HepG2 (cell line): ENCODE data around the gene SNRPD3. TPM values are rescaled to one million over a fixed set of nuclear protein-coding genes. Genes with fewer than 3 reads are reported as not detected.

Experiments
- ATF7-NPFF ChIP-seq: sonication (generic); formaldehyde crosslinking; IDR thresholded peaks from 2 replicates; pipeline ENCODE4 v1.8.1; 2023; ENCODE audit warnings: mild to moderate bottlenecking, low read depth, missing genetic modification reagents, moderate library complexity
- DMAP1 ChIP-seq: IDR thresholded peaks from 2 replicates; pipeline ENCODE4 v1.6.1; 2016
- FOSL1 ChIP-seq: sonication (generic); formaldehyde crosslinking; IDR thresholded peaks from 2 replicates; pipeline ENCODE4 v1.9.0; 2021; ENCODE audit warnings: missing genetic modification reagents, borderline replicate concordance
- GATAD1 ChIP-seq: IDR thresholded peaks from 2 replicates; pipeline ENCODE4 v1.6.1; 2016; ENCODE audit warnings: missing genetic modification reagents, missing compliant biosample characterization
- NFE2 ChIP-seq: sonication (generic); formaldehyde crosslinking; IDR thresholded peaks from 2 replicates; pipeline ENCODE4 v1.4.0; 2020; ENCODE audit warnings: missing genetic modification reagents
- SALL1 ChIP-seq: sonication (generic); formaldehyde crosslinking; IDR thresholded peaks from 2 replicates; pipeline ENCODE4 v1.8.0; 2022; ENCODE audit warnings: mild to moderate bottlenecking, missing genetic modification reagents
- SETDB1 ChIP-seq: sonication (generic); formaldehyde crosslinking; IDR thresholded peaks from 2 replicates; pipeline ENCODE4 v1.5.1; 2020; ENCODE audit warnings: missing genetic modification reagents, mild to moderate bottlenecking, borderline replicate concordance
- TAF15 ChIP-seq: fragments of 200-400 bp; formaldehyde crosslinking; IDR thresholded peaks from one replicate; pipeline ENCODE4 v1.6.1; 2018; ENCODE audit warnings: mild to moderate bottlenecking, low read depth, low read length; ENCODE audit not compliant: poor library complexity, severe bottlenecking
- TBX2 ChIP-seq: sonication (generic); formaldehyde crosslinking; IDR thresholded peaks from 2 replicates; pipeline ENCODE4 v1.5.0; 2020; ENCODE audit warnings: missing genetic modification reagents, mild to moderate bottlenecking, borderline replicate concordance
- ZBTB20 ChIP-seq: sonication (generic); formaldehyde crosslinking; IDR thresholded peaks from 2 replicates; pipeline ENCODE4 v1.8.1; 2023; ENCODE audit warnings: missing genetic modification reagents, low read depth, mild to moderate bottlenecking, borderline replicate concordance
- ZKSCAN1 ChIP-seq: fragments of 150-350 bp; IDR thresholded peaks from 2 replicates; pipeline ENCODE4 v1.6.1; 2014; ENCODE audit warnings: low read length
- ZNF232 ChIP-seq: sonication (generic); formaldehyde crosslinking; IDR thresholded peaks from 2 replicates; pipeline ENCODE4 v1.4.0; 2020; ENCODE audit warnings: missing genetic modification reagents, borderline replicate concordance
- ZNF253 ChIP-seq: sonication (generic); formaldehyde crosslinking; IDR thresholded peaks from 2 replicates; pipeline ENCODE4 v1.8.0; 2022; ENCODE audit warnings: mild to moderate bottlenecking, missing genetic modification reagents, borderline replicate concordance
- ZNF256 ChIP-seq: sonication (generic); formaldehyde crosslinking; conservative IDR thresholded peaks from 2 replicates; pipeline ENCODE4 v1.4.0; 2020; ENCODE audit warnings: missing genetic modification reagents
- ZNF260 ChIP-seq: sonication (generic); formaldehyde crosslinking; IDR thresholded peaks from 2 replicates; pipeline ENCODE4 v1.4.0; 2020; ENCODE audit warnings: missing genetic modification reagents, low read depth, mild to moderate bottlenecking, borderline replicate concordance
- ZNF263 ChIP-seq: sonication (generic); formaldehyde crosslinking; IDR thresholded peaks from 2 replicates; pipeline ENCODE4 v1.4.0; 2020; ENCODE audit warnings: missing genetic modification reagents
- ZNF33A ChIP-seq: sonication (generic); formaldehyde crosslinking; IDR thresholded peaks from 2 replicates; pipeline ENCODE4 v1.5.1; 2020; ENCODE audit warnings: missing genetic modification reagents, mild to moderate bottlenecking, moderate library complexity, borderline replicate concordance
- ZNF552 ChIP-seq: sonication (generic); formaldehyde crosslinking; IDR thresholded peaks from 2 replicates; pipeline ENCODE4 v1.9.0; 2022; ENCODE audit warnings: missing genetic modification reagents, mild to moderate bottlenecking, borderline replicate concordance
- ZNF619 ChIP-seq: sonication (generic); formaldehyde crosslinking; IDR thresholded peaks from 2 replicates; pipeline ENCODE4 v1.4.0; 2020; ENCODE audit warnings: mild to moderate bottlenecking, missing genetic modification reagents
- ZNF629 ChIP-seq: sonication (generic); formaldehyde crosslinking; conservative IDR thresholded peaks from 2 replicates; pipeline ENCODE4 v1.5.0; 2020; ENCODE audit warnings: missing genetic modification reagents
- polyA plus RNA-seq, 8 experiments: library from polyadenylated mRNA; depleted of rRNA in 3 of 8; stranded (reverse) in 7 of 8; unstranded in 1 of 8; fragments of >200 nt; fragmentation: Illumina TruSeq in 4 of 8; extraction: Trizol in 4 of 8; gene quantifications; 2 replicates each; pipeline versions ENCODE4 v1.2.1 to v1.2.3, GENCODE V29; 2011 to 2016; ENCODE audit warnings: low read depth in 4 of 8, missing spikeins in 1 of 8, mixed read lengths in 1 of 8; ENCODE audit not compliant: insufficient read depth in 1 of 8
- total RNA-seq, 5 experiments: library from RNA; depleted of rRNA; stranded (reverse); fragments of >200 nt; fragmentation: Illumina TruSeq; extraction: Trizol; gene quantifications; 2 replicates each; pipeline ENCODE4 v1.2.3, GENCODE V29; 2016; ENCODE audit warnings: low read depth in 1 of 5
- TF ChIP-seq, protein P1 (sequence below): sonication (generic); formaldehyde crosslinking; IDR thresholded peaks from 2 replicates; pipeline ENCODE4 v1.9.0; 2022; ENCODE audit warnings: low read depth, missing genetic modification reagents
- TF ChIP-seq, protein P2 (sequence below): sonication (generic); formaldehyde crosslinking; IDR thresholded peaks from 2 replicates; pipeline ENCODE4 v1.4.0; 2020; ENCODE audit warnings: missing genetic modification reagents
- TF ChIP-seq, protein P3 (sequence below): sonication (generic); formaldehyde crosslinking; IDR thresholded peaks from 2 replicates; pipeline ENCODE4 v1.4.0; 2020; ENCODE audit warnings: mild to moderate bottlenecking, missing genetic modification reagents, borderline replicate concordance

SNRPD3 gene
- total and polyA plus RNA-seq, 2 of the 13 experiments (the other 11 are each of a cell fraction or from before 2014, with no cell fraction given), result 110 to 209 TPM

DNA sequence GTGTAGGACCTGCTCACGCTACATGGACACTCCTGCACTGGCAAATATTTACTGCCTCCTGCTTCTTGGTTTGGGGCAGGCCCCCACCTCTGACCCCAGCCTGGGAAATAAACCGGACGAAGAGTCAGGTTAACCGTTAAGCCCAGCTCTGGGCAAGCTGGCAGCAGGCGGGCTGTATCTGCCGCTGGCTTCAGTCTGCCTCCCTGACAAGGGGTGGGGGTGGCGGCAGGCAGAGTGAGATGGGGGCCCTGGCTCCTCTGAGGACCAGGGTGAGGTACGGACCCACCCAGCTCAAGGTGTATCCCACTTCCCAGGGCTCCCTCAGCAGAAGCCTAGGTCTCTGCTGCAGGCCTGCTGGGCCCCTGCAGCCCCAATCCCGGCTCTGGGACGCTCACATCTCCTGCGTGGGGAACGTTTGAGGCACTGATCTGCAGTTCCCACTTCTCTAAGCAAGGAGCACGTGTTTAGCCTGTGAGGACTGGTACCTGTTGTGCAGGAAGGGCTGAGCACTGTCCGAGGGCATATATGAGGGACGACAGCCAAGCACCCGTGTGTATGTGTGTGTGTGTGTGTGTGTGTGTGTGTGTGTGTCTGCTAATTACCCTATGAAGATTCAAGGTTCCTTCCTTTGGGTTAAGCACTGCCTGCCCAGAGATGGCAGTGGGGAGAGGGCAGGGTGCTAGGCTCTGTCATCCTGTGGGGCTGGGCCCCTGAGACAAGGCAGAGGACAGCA lies 38.2 kb downstream of the SNRPD3 start (continued):
- TF ChIP-seq SETDB1 (no peak), TAF15 (no peak), ZNF33A (CRISPR knock-in tag) (no peak), ZNF263 (CRISPR knock-in tag) (0 out of 2 replicates have a peak, but pooled peaks have one; percentile 9), ZKSCAN1 (no peak), SALL1 (CRISPR knock-in tag) (peak; percentile 50), ZNF260 (CRISPR knock-in tag) (no peak), FOSL1 (CRISPR knock-in tag) (no peak), ZNF256 (CRISPR knock-in tag) (no peak), ATF7-NPFF (CRISPR knock-in tag) (no peak), DMAP1 (CRISPR knock-in tag) (no peak), ZNF552 (CRISPR knock-in tag) (no peak), ZNF629 (CRISPR knock-in tag) (no peak), ZNF232 (no peak), GATAD1 (no peak), ZBTB20 (CRISPR knock-in tag) (peak; percentile 49; the same call in 1 of the 2 replicates), NFE2 (CRISPR knock-in tag) (no peak), ZNF253 (CRISPR knock-in tag) (no peak), TBX2 (CRISPR knock-in tag) (peak; percentile 43; the same call in 1 of the 2 replicates), ZNF619 (CRISPR knock-in tag) (no peak)
- TF ChIP-seq, protein P1, sequence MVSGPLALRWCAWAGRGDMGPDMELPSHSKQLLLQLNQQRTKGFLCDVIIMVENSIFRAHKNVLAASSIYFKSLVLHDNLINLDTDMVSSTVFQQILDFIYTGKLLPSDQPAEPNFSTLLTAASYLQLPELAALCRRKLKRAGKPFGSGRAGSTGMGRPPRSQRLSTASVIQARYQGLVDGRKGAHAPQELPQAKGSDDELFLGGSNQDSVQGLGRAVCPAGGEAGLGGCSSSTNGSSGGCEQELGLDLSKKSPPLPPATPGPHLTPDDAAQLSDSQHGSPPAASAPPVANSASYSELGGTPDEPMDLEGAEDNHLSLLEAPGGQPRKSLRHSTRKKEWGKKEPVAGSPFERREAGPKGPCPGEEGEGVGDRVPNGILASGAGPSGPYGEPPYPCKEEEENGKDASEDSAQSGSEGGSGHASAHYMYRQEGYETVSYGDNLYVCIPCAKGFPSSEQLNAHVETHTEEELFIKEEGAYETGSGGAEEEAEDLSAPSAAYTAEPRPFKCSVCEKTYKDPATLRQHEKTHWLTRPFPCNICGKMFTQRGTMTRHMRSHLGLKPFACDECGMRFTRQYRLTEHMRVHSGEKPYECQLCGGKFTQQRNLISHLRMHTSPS (CRISPR knock-in tag), result peak; percentile 90
- TF ChIP-seq, protein P2, sequence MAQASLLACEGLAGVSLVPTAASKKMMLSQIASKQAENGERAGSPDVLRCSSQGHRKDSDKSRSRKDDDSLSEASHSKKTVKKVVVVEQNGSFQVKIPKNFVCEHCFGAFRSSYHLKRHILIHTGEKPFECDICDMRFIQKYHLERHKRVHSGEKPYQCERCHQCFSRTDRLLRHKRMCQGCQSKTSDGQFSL (CRISPR knock-in tag), result no peak
- TF ChIP-seq, protein P3, sequence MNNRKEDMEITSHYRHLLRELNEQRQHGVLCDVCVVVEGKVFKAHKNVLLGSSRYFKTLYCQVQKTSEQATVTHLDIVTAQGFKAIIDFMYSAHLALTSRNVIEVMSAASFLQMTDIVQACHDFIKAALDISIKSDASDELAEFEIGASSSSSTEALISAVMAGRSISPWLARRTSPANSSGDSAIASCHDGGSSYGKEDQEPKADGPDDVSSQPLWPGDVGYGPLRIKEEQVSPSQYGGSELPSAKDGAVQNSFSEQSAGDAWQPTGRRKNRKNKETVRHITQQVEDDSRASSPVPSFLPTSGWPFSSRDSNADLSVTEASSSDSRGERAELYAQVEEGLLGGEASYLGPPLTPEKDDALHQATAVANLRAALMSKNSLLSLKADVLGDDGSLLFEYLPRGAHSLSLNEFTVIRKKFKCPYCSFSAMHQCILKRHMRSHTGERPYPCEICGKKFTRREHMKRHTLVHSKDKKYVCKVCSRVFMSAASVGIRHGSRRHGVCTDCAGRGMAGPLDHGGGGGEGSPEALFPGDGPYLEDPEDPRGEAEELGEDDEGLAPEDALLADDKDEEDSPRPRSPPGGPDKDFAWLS (CRISPR knock-in tag), result no peak
